Right lobe of liver (tissue), 4 donors: Measurements from ENCODE around the gene ANP32A.

Experiments
- CTCF ChIP-seq, 4 donors: fragments of 200-600 bp in 3 of 4; fragments of 450-650 bp in 1 of 4; IDR thresholded peaks; one replicate each; pipeline versions ENCODE4 v1.5.1 to v1.8.0; 2016 to 2022; ENCODE audit warnings: antibody characterized with exemption in 4 of 4, mild to moderate bottlenecking in 2 of 4
- POLR2A ChIP-seq: fragments of 450-650 bp; IDR thresholded peaks from one replicate; pipeline ENCODE4 v1.6.1; 2017; ENCODE audit warnings: antibody characterized with exemption, mild to moderate bottlenecking
- donor health status: DM: no; HTN: no; CAD: no.
- donor health status: DM: no; HTN: no; CAD: no.
- donor health status: DM: no; HTN: yes; CAD: no.

DNA sequence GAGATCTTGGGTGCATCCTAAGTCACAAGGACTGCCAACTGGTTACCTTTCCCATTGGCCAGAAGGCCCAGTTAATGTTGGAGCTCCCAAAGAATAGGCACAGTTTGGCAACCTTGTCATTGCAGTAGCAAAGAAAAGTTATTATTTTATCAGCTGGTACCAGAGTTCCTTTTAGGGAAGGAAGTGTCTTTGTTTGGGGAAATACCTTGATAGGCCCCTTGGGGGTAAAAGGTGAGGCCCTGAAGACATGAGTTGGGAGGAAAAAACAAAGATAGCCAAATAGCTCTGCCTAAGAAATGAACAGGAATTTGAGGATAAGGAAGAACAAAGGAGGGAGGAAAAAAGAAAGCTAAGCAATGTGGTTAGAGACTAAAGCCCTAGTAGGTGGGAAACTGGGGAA, 85.8 kb downstream of the ANP32A start:
- TF ChIP-seq POLR2A = no peak
- TF ChIP-seq CTCF (IDR thresholded peaks at IDR 0.05) = no peak
